NCI-H345 (cell line): Measurements from ENCODE around the gene MEGF10.

Source experiments
- DNase-seq: peaks from one replicate; lab custom pipeline; 2025; lab: John Stamatoyannopoulos, UW

Gene MEGF10

DNA sequence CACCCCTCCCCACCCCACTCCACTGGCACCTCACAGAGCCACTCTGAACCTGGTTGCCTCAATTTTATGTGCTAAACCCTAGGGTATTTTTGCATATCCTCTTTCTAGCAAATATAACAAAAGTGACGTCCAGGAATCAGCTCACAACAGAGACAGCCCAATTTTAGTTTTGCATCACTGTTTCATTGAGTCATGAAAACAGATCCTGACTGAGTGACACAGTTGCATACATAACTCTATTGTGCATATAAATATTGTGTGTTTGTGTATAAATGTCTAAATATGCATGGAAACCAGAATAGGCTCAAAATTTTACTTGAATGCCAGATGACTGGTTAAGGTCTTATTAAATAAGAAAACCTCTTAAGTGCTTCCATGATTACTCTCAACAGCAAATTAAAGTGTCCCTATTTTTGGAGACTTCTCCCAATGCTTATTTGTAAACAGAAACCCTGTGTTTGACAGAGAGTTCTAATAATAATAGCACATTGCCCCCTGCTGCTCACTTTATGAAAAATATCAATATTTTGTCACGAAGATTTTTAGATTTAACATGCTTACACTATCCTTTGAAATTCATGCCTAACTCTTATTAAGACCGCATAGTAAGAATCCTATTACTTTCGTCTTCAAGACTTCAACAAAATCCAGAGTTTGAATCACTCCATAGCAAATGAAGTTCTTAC, 151.3 kb downstream of the MEGF10 start:
- peak; percentile 1 for DNase-seq

DNA sequence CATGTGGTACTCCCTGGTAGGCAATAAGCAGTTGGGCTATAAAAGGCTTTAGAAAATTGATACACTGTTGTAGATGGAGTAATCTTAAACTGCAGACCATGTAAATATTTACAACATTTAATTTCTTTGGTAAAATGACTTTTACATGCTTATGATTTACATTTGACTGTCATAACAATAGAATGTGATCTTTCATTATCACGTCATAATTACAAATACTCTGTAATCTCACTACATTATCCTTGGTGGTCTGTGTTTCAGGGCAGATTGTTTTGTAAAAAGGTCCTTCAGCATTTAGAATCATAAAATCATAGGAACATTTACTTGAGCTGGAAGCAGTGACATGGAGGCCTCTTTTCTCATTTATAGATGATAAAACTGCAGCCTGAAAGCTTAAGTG, 153.6 kb downstream of the MEGF10 start:
- DNase-seq, result no peak

DNA sequence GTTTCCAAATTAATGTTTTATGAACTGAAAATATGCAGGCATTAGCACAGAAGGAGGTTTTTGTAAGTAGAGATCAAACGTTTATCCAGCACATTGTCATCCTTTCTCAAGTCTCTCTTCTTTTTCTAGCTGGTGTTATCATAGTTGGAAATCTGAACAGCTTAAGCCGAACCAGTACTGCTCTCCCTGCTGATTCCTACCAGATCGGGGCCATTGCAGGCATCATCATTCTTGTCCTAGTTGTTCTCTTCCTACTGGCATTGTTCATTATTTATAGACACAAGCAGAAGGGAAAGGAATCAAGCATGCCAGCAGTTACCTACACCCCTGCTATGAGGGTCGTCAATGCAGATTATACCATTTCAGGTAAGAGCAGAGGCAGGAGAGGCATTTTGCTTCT, 154.7 kb downstream of the MEGF10 start:
- DNase-seq, result no peak

DNA sequence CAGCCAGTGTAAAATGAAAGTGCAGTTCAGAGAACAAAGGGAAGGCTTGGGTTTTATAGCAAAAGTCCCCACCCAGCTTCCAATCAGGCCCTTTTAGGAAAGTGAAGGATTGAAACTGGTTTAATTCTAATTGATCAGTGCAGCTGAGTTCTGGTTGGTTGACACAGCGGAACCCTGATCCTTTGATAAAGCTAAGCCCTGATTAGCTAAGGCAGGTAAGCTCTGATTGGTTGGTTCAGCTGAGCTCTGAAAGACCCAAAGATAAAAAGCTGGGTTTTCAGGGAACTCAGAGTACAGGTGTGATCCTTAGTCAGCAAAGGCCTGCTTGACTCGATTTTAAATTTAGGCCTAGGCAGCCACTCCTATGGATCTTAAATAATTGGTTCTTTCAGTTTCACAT, 156.0 kb downstream of the MEGF10 start:
- DNase-seq, result no peak

DNA sequence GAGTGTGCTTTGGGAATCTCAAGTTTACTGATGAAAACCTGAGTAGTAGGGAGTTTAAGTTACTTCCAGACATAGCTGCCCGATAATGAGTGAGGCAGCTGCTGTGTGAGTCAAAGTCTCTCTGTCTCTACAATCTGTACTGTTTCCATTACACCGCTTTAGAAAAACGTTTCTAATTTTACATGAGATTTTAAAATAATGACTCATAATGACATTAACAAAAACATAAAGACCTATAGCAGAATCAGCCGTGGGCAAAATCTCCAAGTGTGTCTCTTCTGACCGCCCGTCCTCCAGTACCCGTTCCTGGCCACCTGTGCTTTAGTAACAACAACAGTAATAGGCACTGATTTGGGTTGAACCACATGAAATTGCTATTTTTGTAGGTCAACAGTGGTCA, 157.2 kb downstream of the MEGF10 start:
- no peak for DNase-seq

DNA sequence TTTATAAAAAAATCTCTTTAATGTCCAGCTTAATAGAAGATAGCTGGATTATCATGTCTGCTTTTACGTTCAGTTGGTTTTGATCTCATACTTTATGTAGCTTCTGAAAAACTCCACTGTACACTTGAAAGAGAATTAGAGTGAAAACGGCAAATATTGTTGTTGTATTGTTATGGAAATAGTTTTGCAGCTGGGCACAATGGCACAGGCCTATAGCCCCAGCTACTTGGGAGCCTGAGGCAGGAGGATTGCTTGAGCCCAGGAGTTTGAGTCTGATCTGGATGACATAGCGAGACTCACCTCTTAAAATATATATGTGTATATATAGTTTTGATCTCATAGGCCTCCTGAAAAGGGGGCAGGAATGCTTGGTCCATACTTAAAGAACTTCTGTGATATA, 159.4 kb downstream of the MEGF10 start:
- no peak for DNase-seq

DNA sequence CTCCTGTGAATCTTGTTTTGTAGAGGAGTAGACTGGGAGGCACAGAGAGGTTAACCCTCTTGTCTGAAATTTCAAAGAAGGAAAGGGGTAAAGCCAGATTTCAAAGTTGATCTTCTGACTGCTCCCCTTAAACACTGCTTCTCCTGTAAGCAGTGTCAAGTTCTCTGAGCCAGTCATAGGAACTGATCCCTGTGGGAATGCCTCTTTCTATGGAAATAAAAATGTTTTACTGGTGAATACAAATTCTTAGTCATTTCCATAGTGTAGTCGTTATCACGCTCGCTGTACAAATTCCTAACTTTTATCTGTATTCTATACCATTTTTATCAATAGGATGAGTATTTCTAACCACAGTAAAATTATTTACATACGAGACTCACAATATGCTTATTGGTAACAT, 160.5 kb downstream of the MEGF10 start:
- no peak for DNase-seq

DNA sequence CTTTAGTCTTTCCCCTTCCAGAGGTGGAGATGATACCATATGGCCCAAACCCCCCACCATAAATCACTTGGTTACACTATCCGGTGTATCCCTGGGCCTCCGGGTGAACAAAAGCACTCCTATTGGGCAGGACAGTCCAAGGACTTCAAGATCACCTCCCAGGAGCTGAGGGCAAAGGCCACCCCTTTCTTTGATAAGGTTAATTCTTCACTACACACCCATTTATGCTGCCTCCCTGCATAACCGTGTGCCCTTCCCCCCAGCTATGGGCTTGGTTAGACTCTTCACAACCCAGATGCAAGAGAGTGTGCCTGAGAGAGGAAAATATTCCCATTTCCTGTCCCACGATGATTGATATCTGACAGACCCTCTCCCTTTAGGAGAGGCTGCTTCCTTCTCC, 162.0 kb downstream of the MEGF10 start:
- no peak for DNase-seq

DNA sequence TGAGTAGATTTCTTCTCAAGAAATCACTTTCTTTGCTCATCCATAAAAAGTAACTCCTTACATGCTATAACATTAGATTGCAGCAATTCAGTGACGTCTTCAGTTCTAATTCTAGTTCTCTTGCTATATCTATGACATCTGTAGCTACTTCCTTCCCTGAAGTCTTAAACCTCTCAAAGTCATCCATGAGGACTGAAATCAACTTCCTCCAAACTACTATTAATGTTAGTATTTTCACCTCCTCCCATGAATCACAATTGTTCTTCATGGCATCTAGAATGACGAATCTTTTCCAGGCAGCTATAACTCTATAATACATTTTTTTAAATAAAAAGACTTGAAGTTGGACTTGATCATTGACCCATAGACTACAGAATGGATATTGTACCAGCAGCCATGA, 180.6 kb downstream of the MEGF10 start:
- DNase-seq, result no peak

DNA sequence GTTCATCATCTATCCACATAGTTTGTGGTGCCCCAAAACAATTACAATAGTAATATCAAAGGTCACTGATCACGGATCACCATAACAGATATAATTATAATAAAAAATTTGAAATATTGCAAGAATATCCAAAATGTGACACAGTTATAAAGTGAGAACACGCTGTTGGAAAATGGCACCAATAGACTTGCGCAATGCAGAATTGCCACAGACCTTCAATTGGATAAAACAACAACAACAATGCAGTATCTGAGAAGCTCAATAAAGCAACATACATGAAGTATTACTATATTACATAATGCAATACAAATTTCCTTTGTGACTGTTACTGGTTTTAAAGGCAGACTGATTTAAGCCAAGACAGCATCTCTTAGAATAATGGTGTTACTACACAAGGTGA, 182.1 kb downstream of the MEGF10 start:
- no peak for DNase-seq

DNA sequence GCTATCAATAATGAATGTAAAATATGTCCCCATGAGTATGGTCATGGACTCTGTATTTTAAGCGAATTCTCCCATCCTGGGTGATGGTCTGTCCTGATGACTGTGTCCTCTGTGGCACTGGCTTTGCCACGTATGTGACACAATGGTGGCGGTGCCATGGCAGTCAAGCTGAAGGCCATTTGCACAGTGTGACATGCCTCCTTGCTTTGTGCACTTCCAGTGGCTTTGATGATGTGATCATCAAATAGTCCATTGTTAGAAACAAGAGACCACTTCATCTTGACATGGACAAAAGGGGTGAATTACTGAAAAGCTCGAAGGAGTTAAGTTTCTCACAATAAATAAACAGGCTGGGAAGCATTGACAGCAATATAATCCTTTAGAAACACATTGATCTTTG, 195.9 kb downstream of the MEGF10 start:
- no peak for DNase-seq

DNA sequence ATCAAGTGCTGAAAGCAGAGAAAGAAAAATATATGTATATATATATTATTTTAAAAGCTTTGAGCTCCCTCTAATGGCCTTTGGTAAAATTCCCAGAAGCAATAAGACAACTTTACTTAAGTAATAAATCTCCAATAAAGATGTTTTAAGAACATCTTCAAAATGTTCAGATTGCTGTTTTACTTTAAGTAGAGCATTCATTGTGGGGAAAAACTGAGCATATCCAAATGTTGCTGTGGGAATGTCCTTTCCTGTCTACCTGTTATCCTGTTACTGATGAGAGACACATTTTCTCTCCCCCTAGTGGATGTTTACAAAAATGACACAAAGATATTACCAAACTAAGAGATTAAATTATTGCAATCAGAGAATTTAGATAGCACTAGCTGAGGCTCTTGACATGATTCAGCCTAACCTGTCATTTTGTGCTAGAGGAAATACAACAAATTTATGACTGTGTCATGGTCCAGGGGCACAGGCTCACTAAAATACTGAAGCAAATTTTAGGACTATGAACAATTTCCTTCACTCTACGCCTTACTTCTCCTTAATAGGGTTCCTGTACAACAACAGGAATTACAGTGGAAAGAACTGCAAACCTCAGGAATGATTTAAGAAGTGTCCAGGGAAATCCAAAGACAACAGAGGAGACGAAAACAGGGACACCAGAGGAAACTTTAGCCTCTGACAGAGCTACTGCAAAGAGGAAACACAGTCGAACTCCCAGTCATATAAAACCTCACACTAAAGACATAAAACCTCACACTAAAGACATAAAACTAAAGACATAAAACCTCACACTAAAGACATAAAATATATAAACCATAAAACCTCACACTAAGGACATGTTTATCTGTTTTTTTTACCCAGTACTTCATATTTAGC, 202.5 kb downstream of the MEGF10 start:
- DNase-seq, result peak; percentile 61

DNA sequence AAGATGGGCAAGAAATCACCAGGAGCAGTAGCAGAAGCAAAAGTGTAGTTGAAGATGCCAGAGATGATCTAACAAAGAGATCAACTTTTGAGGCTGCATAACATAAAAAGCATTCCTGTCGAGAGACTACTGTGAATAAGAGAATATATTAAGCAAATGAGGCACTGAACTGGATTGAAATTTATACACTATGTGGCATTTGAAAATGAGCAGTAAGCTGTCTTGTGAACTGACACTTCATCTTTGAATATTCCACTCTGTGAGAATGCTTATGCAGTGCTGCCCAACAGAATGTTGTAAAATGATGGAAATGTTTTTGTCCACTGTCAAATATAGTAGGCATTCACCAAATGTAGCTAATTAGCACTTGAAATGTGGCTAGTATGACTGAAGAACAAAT, 208.0 kb downstream of the MEGF10 start:
- DNase-seq, result no peak

DNA sequence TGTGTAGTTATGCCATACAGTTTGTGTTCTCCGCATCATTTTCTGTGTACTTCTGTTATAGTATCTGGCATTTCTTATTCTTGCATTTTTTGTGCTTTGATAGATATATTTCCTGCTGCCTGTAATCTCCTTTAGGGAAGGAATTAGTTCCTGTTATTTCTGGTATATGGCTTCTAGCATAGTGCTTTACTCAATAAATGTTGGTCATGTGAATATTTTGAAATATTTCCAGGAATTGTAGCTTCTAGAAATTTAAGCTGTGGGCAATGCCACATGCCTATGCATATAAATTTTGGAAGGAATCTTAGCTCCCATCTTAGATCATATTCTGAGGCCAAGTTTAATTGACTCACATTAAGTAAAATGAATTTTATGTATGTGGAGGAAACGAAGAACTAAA, 215.3 kb downstream of the MEGF10 start:
- no peak for DNase-seq

DNA sequence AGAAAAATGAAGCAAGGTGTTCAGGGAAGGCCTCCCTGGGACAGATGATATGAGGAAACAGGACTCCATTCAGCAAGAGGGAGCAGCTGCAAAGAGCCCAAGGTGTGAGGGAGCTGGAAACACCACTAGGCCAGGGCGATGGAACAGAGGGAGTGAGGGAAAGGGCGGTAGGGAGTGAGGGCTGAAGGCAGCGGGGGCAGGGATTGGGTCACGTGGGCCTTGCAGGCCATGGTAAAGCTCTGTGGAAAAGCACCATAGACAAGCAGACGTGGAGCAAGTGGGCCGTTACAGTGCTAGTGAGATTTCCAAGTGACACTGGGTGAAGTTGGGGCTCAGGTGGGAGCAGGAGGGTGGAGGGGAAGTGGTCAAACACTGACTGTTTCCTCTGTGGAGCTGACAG, 216.0 kb downstream of the MEGF10 start:
- no peak for DNase-seq

DNA sequence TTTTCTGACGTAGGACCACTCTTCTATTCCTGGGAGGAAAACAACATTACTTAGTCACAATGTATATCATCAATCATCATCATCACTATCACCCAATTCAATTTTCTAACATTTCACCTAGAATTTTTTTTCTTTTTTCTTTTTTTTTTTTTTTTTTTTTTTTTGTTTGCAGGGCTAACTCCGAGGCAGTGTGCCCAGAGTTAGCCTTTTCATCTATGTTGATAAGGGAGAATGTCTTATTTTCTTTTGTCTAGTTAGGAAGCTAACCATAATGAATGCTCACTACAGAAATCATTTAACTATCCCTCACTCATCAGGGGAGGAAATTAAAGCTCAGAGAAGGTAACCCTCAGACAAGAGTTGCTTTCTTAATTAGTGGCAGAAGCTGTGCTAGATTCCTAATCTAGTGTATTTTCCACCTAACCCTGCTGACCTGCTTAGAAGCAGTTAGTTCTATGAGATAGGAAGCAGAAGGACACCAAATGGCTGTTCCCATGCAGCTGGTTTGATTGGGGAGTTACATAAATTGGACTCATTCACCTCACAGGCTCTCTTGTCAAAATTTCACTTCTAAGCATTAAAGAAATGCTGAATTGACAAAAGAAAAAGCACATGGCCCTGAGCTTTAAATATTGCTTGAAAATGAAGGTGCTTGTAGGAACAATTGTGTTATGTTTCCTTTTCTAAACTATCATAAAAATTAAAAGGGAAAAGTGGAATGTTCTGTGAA, 218.2 kb downstream of the MEGF10 start:
- no peak for DNase-seq
